ENCODE data around the gene MAMDC4.

MAMDC4 gene

GRCh38 chr9:136847088-136847825 is 4.9 kb upstream of the MAMDC4 start:
- DNase-seq (ENCODE audit: extremely low read depth, low read depth), result no peak
- H3K4me3 ChIP-seq (replicated peaks; ENCODE audit: low read depth, low read length), result peak overlapping the region; percentile 75
- TF ChIP-seq CTCF (IDR thresholded peaks at IDR 0.05; ENCODE audit: low read depth, low read length, missing control alignments), result no peak

GRCh38 chr9:136847826-136848392 is 4.2 kb upstream of the MAMDC4 start:
- no peak for DNase-seq (ENCODE audit: extremely low read depth, low read depth)
- TF ChIP-seq CTCF (IDR thresholded peaks at IDR 0.05; ENCODE audit: low read depth, low read length, missing control alignments), result no peak

GRCh38 chr9:136848393-136849037 is 3.6 kb upstream of the MAMDC4 start:
- TF ChIP-seq CTCF (IDR thresholded peaks at IDR 0.05; ENCODE audit: low read depth, low read length, missing control alignments), result no peak
- H3K4me3 ChIP-seq (replicated peaks; ENCODE audit: low read depth, low read length), result peak overlapping the region; percentile 75
- no peak for DNase-seq (ENCODE audit: extremely low read depth, low read depth)

More at GRCh38 chr9:136847826-136848392, 4.2 kb upstream of the MAMDC4 start:
- peak overlapping the region; percentile 75 for H3K4me3 ChIP-seq (replicated peaks; ENCODE audit: low read depth, low read length)

GRCh38 chr9:136849038-136849959 is 2.8 kb upstream of the MAMDC4 start, which contains the start of gene PHPT1:
PHPT1 (plus strand) TSS chr9:136849409; CDS start chr9:136849431, 22 bp downstream.
- TF ChIP-seq CTCF (IDR thresholded peaks at IDR 0.05; ENCODE audit: low read depth, low read length, missing control alignments), result no peak
- peak within 1 kb of the TSS; percentile 75 for H3K4me3 ChIP-seq (replicated peaks; ENCODE audit: low read depth, low read length)
- DNase-seq (ENCODE audit: extremely low read depth, low read depth), result peak; percentile 97

- no peak for DNase-seq (ENCODE audit: extremely low read depth, low read depth)
- no peak for TF ChIP-seq CTCF (IDR thresholded peaks at IDR 0.05; ENCODE audit: low read depth, low read length, missing control alignments)
- peak overlapping the region; percentile 75 for H3K4me3 ChIP-seq (replicated peaks; ENCODE audit: low read depth, low read length)
Observed at GRCh38 chr9:136849960-136850865, 1.9 kb upstream of the MAMDC4 start.

All from HFF-Myc (cell line).